Fibroblast of upper back skin (primary cell): ENCODE measurements around the gene CPT1C.

Experiments
- DNase-seq: peaks from one replicate; pipeline ENCODE4 v3.0.0-alpha.2; 2013

The CPT1C gene

GRCh38 chr19:49662011-49662410 lies 28.9 kb upstream of the CPT1C start:
- no peak for DNase-seq

GRCh38 chr19:49663224-49663623 lies 27.7 kb upstream of the CPT1C start:
- no peak for DNase-seq

- DNase-seq, result peak; percentile 67
Measured at GRCh38 chr19:49664171-49665035, 26.5 kb upstream of the CPT1C start.

DNA sequence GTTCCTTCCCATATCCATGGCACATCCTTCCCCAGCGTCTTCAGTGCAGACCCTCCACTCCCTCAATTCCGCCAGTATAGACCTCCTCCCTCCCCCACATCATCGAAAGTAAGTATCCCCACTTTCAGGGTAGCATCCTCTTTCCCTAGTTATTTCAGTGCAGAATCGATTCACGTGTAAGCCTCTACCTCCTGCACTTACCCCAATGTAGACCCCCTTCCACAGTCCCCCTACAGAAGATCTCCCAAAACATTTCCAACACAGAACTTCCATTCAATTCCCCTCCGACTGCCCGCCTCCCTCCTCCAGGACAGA lies 25.9 kb upstream of the CPT1C start:
- DNase-seq, result no peak

DNA sequence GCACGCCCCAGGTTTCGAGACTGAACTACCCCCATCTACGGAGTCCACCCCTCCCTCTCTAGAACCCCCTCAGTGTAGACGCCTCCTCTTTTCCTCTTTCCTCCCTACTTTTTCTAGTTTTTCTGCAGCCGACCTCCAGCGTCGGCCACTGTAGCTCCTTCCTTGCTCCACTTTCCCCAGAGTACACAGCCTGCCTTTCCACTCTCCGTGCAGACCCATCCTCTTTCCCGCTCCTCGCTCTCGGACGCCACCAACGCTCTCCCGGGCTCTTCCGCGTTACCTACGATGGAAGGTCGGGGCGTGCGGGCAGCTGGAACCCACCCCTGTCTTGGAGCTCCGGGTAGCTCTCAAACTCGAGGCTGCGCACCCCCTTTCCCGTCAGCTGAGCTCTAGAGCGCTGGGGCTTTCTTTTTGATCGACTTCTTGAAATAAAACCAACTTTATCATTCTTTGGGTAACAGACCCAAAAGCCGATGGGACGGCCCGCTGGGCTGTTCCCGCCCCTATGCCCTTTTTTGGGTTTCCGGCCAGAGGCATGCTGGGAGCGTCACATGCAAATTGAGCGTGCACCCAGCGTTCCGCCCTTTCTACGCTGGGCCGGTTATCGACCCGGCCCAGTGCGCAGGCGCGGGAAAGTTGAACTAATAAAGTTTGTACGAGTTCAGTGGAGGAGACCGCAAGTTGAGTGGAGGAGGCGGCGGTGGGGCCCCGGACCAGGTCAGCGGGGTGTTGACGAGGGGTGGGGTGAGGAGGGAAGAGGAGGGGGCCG lies 25.4 kb upstream of the CPT1C start, which contains the start of the genes BCL2L12 and IRF3:
Gene BCL2L12 (plus strand): TSS at position 583 of the 769 bp plus-strand sequence. CDS start 760 bp downstream, outside the sequence.
Gene IRF3 (minus strand): TSS at position 507 of the 769 bp plus-strand sequence. CDS start 1,019 bp downstream, outside the sequence.
- DNase-seq, result peak; percentile 96

- DNase-seq, result no peak
Measured at GRCh38 chr19:49666120-49666444, 24.8 kb upstream of the CPT1C start.

DNA sequence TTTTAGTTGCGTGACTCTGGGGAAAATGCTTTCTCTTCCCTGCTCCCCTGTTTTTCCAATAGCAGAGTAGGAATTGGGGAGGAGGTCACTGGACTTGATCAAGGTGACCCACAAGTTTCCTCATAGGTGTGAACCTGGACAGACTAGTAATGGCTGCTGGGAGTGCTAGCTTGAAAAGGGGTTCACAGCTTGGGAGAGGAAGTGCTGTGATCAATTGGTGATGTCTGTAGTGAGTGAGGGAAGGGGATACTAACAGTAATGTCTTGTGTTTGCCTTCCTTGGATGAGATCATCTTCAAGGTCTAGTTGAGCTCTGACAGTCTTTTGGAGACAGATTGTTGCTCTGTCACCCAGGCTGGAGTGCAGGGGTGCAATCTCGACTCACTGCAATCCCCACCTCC lies 23.4 kb upstream of the CPT1C start:
- no peak for DNase-seq

DNA sequence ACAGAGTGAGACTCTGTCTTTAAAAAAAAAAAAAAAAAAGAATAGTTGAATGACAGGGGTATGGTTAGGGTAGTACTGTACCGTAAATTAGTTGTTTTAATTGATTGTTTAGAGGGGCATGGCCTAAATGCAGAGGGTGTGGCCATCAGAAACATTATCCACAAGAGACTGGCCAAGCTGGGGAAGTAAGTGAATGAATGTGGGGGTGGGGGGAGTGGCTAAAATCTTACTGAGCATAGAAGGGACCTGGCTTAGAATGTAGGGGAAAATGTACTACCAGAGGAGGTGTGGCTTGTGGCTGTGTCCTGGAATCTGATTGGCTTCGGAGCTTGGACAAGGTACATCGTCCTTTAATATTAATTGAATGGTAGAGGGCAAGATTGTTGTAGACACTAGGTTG lies 21.4 kb upstream of the CPT1C start:
- no peak for DNase-seq

- peak; percentile 53 for DNase-seq
Measured at GRCh38 chr19:49672131-49672919, 18.6 kb upstream of the CPT1C start.

- DNase-seq, result peak; percentile 92
Measured at GRCh38 chr19:49676136-49676783, 14.7 kb upstream of the CPT1C start.

GRCh38 chr19:49676784-49677230 lies 14.1 kb upstream of the CPT1C start:
- DNase-seq, result peak; percentile 100

DNA sequence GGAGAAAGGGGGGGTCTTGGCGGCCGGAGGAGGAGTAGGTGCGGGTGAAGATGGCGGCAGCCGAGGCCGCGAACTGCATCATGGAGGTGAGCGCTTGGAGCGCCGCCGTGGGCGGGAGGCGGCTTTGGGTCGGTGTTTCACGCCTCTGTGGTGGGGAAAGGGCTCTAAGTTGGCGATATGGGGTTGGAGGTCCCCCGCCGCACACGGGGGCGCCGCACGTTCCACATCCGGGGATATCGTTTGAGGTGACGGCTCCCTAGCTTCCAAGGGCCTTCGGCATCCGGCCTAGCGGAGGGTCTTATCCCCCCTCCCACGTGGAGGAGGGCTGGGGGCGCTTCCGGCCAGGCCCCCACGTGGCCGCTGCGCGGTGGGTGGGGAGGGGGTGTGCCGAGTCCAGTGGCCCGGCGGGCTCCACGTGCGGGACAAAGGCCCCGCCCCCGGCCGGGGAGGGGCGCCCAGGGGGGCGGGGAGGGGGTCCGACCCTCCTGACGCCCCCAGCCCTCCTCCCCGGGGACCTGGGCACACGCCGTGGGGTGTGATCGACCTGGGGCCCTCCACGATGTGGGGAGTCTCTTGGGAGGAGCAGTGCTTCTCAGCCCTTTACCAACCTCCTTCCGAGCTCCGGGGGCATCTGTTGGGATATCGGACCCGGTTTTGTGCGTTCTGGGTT lies 13.6 kb upstream of the CPT1C start, which contains the start of gene PRMT1:
Gene PRMT1 (plus strand): TSS at position 41 of the 670 bp plus-strand sequence. CDS start 10 bp downstream, at position 51.
- DNase-seq, result peak; percentile 41

DNA sequence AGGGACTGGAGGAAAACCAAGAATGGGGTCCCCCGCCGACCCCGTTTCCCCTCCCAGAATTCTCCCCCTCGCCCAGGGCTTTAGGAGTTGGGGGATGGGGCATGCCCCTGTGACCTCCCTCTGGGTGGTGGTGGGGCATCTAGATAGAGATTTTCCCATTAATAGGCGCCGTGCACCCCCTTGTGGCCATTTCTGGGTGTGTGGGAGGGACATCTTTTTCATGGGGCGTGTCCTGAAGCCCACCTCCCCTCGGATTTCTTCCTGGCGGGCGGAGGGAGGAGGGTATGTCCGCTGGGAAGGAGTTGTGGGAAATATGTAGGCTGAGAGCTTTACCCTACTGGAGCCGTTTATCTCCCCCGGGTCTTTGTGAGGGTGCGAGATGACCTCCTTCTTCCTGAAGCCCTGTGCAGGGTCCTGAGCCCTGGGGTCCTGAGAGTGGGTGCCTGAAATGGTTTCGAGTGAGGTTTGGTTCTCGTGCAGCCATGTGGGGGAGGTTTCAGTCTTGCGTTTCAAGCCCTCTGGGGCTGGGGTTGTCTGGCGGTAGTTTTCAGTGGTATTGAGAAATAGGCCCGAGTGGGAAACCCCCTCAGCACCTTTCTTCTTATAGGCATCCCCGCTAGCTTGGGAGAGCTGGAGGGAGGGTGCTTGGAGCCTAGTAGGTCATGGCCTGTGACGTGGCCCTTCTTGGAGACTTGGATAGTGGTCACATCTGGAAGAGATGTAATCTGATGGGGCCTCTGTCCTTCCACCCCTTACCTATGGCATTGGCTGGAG lies 12.8 kb upstream of the CPT1C start:
- DNase-seq, result peak; percentile 72

GRCh38 chr19:49678985-49679770 lies 11.7 kb upstream of the CPT1C start:
- DNase-seq, result no peak

DNA sequence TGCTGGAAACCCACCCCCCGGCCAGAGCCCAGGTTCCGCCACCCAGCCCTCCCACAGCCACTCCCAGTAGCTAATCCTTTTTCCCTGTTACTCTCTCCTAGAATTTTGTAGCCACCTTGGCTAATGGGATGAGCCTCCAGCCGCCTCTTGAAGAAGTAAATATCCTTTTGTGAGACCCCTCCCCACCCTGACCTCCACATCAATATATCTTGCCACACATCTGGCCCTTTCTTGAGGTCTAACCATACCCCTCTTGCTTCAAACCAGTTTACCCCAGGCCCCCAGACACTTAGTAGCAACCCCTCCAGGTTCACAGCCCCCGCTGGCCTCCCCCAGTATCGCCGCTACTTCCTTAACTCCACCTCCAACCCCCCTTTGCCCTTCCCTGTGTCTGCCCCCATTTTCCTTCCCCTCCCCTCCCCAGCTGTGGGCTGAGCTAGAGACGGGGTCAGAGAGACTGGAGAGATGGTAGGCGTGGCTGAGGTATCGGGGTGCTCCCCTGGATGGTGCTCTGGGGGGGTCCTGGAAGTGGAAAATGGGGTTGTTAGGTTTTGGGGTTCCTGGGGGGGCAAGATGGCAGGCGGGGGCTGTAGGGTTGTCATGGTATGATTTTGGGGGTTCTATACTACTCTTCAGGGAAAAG lies 11.0 kb upstream of the CPT1C start:
- DNase-seq, result no peak

- DNase-seq, result peak; percentile 80
Measured at GRCh38 chr19:49680421-49681351, 10.2 kb upstream of the CPT1C start.

- DNase-seq, result no peak
Measured at GRCh38 chr19:49681830-49682229, 9.1 kb upstream of the CPT1C start.

DNA sequence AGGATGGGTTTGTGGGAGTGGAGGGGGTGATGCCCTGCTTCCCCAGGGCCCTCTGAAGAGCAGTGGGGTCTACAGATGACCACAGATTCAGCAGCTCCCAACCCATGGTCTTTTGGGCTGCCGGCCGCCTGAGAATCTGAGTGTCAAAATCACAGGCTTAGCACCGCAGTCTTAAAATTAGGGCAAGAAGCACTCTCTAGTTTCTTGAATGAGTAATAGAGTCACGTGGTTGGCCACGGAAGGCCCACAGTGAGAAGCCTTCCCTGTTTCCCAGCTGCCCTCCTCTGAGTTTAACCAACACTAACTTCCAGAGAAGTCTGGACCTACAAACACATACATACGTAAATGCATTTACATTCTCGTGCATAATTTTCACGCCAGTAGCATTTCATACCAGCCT lies 8.6 kb upstream of the CPT1C start:
- DNase-seq, result no peak

- DNase-seq, result no peak
Measured at GRCh38 chr19:49683814-49684250, 7.1 kb upstream of the CPT1C start.
